Measurements from ENCODE around the gene ZBTB4.
"Not testable (repeated sequence)": the region's sequence is repeated elsewhere in the genome, so short reads cannot be mapped to it uniquely, and the experiment has no call there.

GRCh38 chr17:7481275-7481674 lies 1.8 kb upstream of the ZBTB4 start, which contains the start of gene SLC35G6:
- not testable (repeated sequence) for TF ChIP-seq CTCF (IDR thresholded peaks at IDR 0.05; ENCODE audit: insufficient read depth, low read depth, low read length); EZH2 (IDR thresholded peaks at IDR 0.05; ENCODE audit: insufficient read depth, low read length)
